A673 (cell line): Measurements from ENCODE around the gene SMARCE1. TPM values are rescaled to one million over a fixed set of nuclear protein-coding genes. Genes with fewer than 3 reads are reported as not detected.

Experiments used
- BruUV-seq: library from RNA; stranded (reverse); fragments of 400-500 nt; replicated peaks from 2 replicates; lab custom pipeline; 2021; lab: Mats Ljungman, UMichigan
- CTCF ChIA-PET: fragments of 300-600 bp; sonication (Branson Sonifier 250); formaldehyde crosslinking; loops from one replicate; lab custom pipeline; 2022; ENCODE audit warnings: antibody characterized with exemption; lab: Charles Lee
- POLR2A ChIA-PET: fragments of 300-600 bp; sonication (Branson Sonifier 250); formaldehyde crosslinking; loops from one replicate; lab custom pipeline; 2022; ENCODE audit warnings: antibody characterized with exemption; ENCODE audit not compliant: low non-redundant PET; lab: Charles Lee
- DNase-seq: peaks from one replicate; pipeline ENCODE4 v3.0.0-alpha.2; 2015; ENCODE audit warnings: low spot score
- H3K27ac ChIP-seq: fragments of 200-600 bp; sonication (generic); 2 replicates; pipeline ENCODE4 v1.5.1; 2016; ENCODE audit warnings: mixed run types, low read depth, mild to moderate bottlenecking, mixed read lengths, antibody characterized with exemption, low read length; ENCODE audit not compliant: poor library complexity, severe bottlenecking
- H3K27me3 ChIP-seq: fragments of 200-600 bp; sonication (generic); replicated peaks from 2 replicates; pipeline ENCODE4 v1.6.1; 2017; ENCODE audit warnings: mixed run types, low read depth, mild to moderate bottlenecking, mixed read lengths, antibody characterized with exemption, low read length; ENCODE audit not compliant: insufficient read depth, poor library complexity
- H3K36me3 ChIP-seq: fragments of 200-600 bp; sonication (generic); 2 replicates; pipeline ENCODE4 v1.6.1; 2016; ENCODE audit warnings: mixed run types, mild to moderate bottlenecking, mixed read lengths, antibody characterized with exemption, low read length; ENCODE audit not compliant: insufficient read depth, poor library complexity, severe bottlenecking
- H3K4me1 ChIP-seq: fragments of 200-600 bp; sonication (generic); 2 replicates; pipeline ENCODE4 v1.6.1; 2017; ENCODE audit warnings: mixed run types, mild to moderate bottlenecking, mixed read lengths, antibody characterized with exemption, low read length; ENCODE audit not compliant: insufficient read depth, poor library complexity, severe bottlenecking
- H3K4me3 ChIP-seq: fragments of 200-600 bp; sonication (generic); 2 replicates; pipeline ENCODE4 v1.5.1; 2016; ENCODE audit warnings: low read depth, mixed run types, mild to moderate bottlenecking, mixed read lengths, low read length; ENCODE audit not compliant: poor library complexity, severe bottlenecking
- H3K9me3 ChIP-seq: fragments of 200-600 bp; sonication (generic); 2 replicates; pipeline ENCODE4 v1.6.1; 2016; ENCODE audit warnings: mixed run types, low read depth, mild to moderate bottlenecking, mixed read lengths, antibody characterized with exemption, low read length; ENCODE audit not compliant: poor library complexity, severe bottlenecking
- EZH2 ChIP-seq: fragments of 200-600 bp; sonication (generic); IDR thresholded peaks from 2 replicates; pipeline ENCODE4 v1.6.1; 2017; ENCODE audit warnings: borderline replicate concordance, low read depth, mild to moderate bottlenecking, mixed read lengths, antibody characterized with exemption, low read length; ENCODE audit not compliant: poor library complexity, severe bottlenecking
- intact Hi-C: fragments of 100-400 bp; cut with micrococcal nuclease; formaldehyde crosslinking; loops from one replicate; pipeline ENCODE4 v1.10.0; 2022; ENCODE audit not compliant: unreplicated experiment
- total RNA-seq: library from RNA; stranded (reverse); gene quantifications from 2 replicates; pipeline ENCODE4 v1.2.3, GENCODE V29; 2021
- TF ChIP-seq, protein P1 (sequence below): fragments of 300-800, 200-600 bp; sonication (generic); conservative IDR thresholded peaks from 2 replicates; pipeline ENCODE4 v1.5.1; 2017; ENCODE audit warnings: low read depth, mild to moderate bottlenecking, antibody characterized with exemption, low read length, moderate library complexity, mixed read lengths

SMARCE1 gene
- total RNA-seq, 1 experiment from 2014 or later: 91.4 TPM

DNA sequence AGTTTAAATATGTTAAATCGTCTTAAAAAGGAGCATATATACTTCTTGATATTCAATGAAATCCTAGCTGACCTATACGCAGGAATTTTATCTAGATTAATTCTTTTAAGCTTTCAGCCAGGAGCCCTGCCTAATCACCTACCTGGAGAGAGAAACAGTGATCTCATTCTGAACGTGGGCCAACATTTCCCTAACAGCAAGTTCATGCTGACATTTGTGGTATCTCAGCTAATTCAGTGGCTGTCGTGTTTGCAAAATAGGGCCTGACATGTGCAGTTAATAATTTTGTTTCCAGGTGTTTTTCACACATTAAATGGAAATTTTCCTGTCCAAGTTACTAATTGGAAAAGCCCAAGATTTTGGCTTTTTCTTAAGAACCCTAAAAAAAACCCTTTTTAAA is 38.6 kb upstream of the SMARCE1 start:
- TF ChIP-seq EZH2: no peak
- TF ChIP-seq, protein P1, sequence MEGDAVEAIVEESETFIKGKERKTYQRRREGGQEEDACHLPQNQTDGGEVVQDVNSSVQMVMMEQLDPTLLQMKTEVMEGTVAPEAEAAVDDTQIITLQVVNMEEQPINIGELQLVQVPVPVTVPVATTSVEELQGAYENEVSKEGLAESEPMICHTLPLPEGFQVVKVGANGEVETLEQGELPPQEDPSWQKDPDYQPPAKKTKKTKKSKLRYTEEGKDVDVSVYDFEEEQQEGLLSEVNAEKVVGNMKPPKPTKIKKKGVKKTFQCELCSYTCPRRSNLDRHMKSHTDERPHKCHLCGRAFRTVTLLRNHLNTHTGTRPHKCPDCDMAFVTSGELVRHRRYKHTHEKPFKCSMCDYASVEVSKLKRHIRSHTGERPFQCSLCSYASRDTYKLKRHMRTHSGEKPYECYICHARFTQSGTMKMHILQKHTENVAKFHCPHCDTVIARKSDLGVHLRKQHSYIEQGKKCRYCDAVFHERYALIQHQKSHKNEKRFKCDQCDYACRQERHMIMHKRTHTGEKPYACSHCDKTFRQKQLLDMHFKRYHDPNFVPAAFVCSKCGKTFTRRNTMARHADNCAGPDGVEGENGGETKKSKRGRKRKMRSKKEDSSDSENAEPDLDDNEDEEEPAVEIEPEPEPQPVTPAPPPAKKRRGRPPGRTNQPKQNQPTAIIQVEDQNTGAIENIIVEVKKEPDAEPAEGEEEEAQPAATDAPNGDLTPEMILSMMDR: no peak

DNA sequence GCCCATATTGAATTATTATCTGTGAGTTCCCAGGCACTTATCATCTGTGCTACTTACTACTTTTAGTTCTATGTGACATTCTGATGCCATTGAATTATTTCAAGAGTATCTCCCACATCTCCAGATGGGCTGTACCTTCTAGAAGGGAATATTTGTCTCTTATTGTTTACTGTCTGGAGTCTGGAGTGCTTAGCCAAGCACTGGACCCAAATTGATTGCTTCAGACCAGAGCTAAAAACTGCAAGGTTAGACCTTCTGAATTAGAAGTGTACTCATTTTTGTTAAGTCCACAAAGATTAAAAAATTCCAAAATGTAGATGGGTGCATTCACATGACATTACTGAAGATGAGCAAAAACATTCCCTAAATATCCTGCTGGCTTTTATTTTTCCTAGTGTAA is 33.4 kb upstream of the SMARCE1 start:
- ChIA-PET CTCF (no interaction called here), POLR2A (no interaction called here)
- no peak for TF ChIP-seq EZH2
- TF ChIP-seq, protein P1: no peak
- BruUV-seq: no TSS peak
- H3K27ac ChIP-seq: no peak overlapping the region
- intact Hi-C loops: no loop called here
- no peaks in the 10 kb centered on the region for H3K9me3 ChIP-seq
- no peak overlapping the region for H3K4me3 ChIP-seq
- H3K36me3 ChIP-seq: no peaks in the 10 kb centered on the region
- H3K27me3 ChIP-seq: no peaks in the 10 kb centered on the region
- no peaks in the 10 kb centered on the region for H3K4me1 ChIP-seq
- DNase-seq: no peak

More for the DNA sequence above, 38.6 kb upstream of the SMARCE1 start:
- BruUV-seq: no TSS peak
- no peak for DNase-seq
- H3K4me1 ChIP-seq: no peaks in the 10 kb centered on the region
- no peaks in the 10 kb centered on the region for H3K36me3 ChIP-seq
- ChIA-PET POLR2A (no interaction called here), CTCF (no interaction called here)
- intact Hi-C loops: no loop called here
- H3K9me3 ChIP-seq: no peaks in the 10 kb centered on the region
- H3K27me3 ChIP-seq: no peaks in the 10 kb centered on the region
- H3K4me3 ChIP-seq: no peak overlapping the region
- H3K27ac ChIP-seq: no peak overlapping the region

DNA sequence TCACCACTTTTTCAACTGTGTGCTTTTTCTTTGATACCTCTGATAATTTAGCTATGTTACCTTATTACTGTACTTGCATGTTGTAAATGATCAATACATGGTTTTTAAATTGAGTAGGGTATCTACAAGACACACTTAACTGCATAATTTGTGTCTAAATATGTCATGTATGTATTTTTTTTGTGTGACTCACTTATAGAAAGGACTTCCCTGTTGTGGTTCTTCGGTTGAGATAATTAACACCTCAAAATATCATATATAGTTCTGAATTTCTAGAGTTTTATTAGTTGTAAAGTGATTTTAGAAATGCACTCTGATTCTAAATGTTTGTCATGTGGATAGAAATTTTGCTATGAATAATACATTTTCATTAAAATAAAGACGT is 31.9 kb upstream of the SMARCE1 start:
- intact Hi-C loops: no loop called here
- Histone ChIP-seq H3K27ac (no peak overlapping the region), H3K4me1 (no peaks in the 10 kb centered on the region), H3K4me3 (no peak overlapping the region), H3K9me3 (no peaks in the 10 kb centered on the region), H3K36me3 (no peaks in the 10 kb centered on the region), H3K27me3 (no peaks in the 10 kb centered on the region)
- TF ChIP-seq, protein P1: no peak
- TF ChIP-seq EZH2: no peak
- ChIA-PET CTCF (no interaction called here), POLR2A (no interaction called here)
- DNase-seq: no peak
- no TSS peak for BruUV-seq
